ENCODE results near the gene QPRT.

GRCh38 chr16:29742683-29743275, 63.8 kb downstream of the QPRT start:
- TF ChIP-seq ZNF121 (CRISPR knock-in tag; IDR thresholded peaks at IDR 0.05) = peak; percentile 95
- TF ChIP-seq, protein P1, sequence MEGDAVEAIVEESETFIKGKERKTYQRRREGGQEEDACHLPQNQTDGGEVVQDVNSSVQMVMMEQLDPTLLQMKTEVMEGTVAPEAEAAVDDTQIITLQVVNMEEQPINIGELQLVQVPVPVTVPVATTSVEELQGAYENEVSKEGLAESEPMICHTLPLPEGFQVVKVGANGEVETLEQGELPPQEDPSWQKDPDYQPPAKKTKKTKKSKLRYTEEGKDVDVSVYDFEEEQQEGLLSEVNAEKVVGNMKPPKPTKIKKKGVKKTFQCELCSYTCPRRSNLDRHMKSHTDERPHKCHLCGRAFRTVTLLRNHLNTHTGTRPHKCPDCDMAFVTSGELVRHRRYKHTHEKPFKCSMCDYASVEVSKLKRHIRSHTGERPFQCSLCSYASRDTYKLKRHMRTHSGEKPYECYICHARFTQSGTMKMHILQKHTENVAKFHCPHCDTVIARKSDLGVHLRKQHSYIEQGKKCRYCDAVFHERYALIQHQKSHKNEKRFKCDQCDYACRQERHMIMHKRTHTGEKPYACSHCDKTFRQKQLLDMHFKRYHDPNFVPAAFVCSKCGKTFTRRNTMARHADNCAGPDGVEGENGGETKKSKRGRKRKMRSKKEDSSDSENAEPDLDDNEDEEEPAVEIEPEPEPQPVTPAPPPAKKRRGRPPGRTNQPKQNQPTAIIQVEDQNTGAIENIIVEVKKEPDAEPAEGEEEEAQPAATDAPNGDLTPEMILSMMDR (IDR thresholded peaks at IDR 0.05) = no peak
- TF ChIP-seq, protein P2, sequence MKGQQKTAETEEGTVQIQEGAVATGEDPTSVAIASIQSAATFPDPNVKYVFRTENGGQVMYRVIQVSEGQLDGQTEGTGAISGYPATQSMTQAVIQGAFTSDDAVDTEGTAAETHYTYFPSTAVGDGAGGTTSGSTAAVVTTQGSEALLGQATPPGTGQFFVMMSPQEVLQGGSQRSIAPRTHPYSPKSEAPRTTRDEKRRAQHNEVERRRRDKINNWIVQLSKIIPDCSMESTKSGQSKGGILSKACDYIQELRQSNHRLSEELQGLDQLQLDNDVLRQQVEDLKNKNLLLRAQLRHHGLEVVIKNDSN (CRISPR knock-in tag; IDR thresholded peaks at IDR 0.05) = no peak
- no peak for TF ChIP-seq CREB1 (CRISPR knock-in tag; IDR thresholded peaks at IDR 0.05)
- peak; percentile 62; the same call in 1 of the 2 replicates for TF ChIP-seq GTF2I (CRISPR knock-in tag; conservative IDR thresholded peaks at IDR 0.05)
- TF ChIP-seq ZSCAN18 (CRISPR knock-in tag; IDR thresholded peaks at IDR 0.05) = no peak
- TF ChIP-seq, protein P3, sequence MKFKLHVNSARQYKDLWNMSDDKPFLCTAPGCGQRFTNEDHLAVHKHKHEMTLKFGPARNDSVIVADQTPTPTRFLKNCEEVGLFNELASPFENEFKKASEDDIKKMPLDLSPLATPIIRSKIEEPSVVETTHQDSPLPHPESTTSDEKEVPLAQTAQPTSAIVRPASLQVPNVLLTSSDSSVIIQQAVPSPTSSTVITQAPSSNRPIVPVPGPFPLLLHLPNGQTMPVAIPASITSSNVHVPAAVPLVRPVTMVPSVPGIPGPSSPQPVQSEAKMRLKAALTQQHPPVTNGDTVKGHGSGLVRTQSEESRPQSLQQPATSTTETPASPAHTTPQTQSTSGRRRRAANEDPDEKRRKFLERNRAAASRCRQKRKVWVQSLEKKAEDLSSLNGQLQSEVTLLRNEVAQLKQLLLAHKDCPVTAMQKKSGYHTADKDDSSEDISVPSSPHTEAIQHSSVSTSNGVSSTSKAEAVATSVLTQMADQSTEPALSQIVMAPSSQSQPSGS (CRISPR knock-in tag; IDR thresholded peaks at IDR 0.05; ENCODE audit: borderline replicate concordance, low read depth) = no peak
- no peak for TF ChIP-seq PREB (CRISPR knock-in tag; IDR thresholded peaks at IDR 0.05; ENCODE audit: borderline replicate concordance)
- TF ChIP-seq, protein P4, sequence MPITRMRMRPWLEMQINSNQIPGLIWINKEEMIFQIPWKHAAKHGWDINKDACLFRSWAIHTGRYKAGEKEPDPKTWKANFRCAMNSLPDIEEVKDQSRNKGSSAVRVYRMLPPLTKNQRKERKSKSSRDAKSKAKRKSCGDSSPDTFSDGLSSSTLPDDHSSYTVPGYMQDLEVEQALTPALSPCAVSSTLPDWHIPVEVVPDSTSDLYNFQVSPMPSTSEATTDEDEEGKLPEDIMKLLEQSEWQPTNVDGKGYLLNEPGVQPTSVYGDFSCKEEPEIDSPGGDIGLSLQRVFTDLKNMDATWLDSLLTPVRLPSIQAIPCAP (CRISPR knock-in tag; IDR thresholded peaks at IDR 0.05) = no peak
